WTC11 (cell line): ENCODE results near the gene KIAA0753. TPM values are rescaled to one million over a fixed set of nuclear protein-coding genes. Genes with fewer than 3 reads are reported as not detected.

Experiments
- ATAC-seq: fragments of 200-7000 bp; cut with Tn5 transposase; 2 replicates; pipeline ENCODE4 v1.10.0; 2021; ENCODE audit warnings: mild to moderate bottlenecking, moderate library complexity
- CTCF ChIA-PET: fragments of 300-600 bp; sonication (Branson Sonifier 250); formaldehyde crosslinking; loops from one replicate; lab custom pipeline; 2021; ENCODE audit warnings: antibody characterized with exemption; lab: Charles Lee
- POLR2A ChIA-PET: fragments of 350-600 bp; sonication (Branson Sonifier 250); formaldehyde crosslinking; loops from one replicate; lab custom pipeline; 2021; ENCODE audit warnings: antibody characterized with exemption; lab: Charles Lee
- DNase-seq: peaks from one replicate; pipeline ENCODE4 v3.0.0; 2021; ENCODE audit warnings: low spot score
- H3K27ac Mint-ChIP-seq: 2 replicates; pipeline ENCODE4 v1.8.0; 2021; ENCODE audit warnings: mixed read lengths
- H3K27me3 Mint-ChIP-seq: 2 replicates; pipeline ENCODE4 v1.8.0; 2021; ENCODE audit warnings: low read depth, mild to moderate bottlenecking, moderate library complexity, mixed read lengths
- H3K36me3 Mint-ChIP-seq: 2 replicates; pipeline ENCODE4 v1.8.0; 2021; ENCODE audit warnings: mixed read lengths
- H3K4me1 Mint-ChIP-seq: 2 replicates; pipeline ENCODE4 v1.8.0; 2022; ENCODE audit warnings: mixed read lengths
- H3K4me3 Mint-ChIP-seq: 2 replicates; pipeline ENCODE4 v1.8.0; 2021; ENCODE audit warnings: mild to moderate bottlenecking, moderate library complexity, mixed read lengths
- H3K9me3 Mint-ChIP-seq: 2 replicates; pipeline ENCODE4 v1.8.0; 2021; ENCODE audit warnings: mixed read lengths
- FOXJ3 ChIP-seq: sonication (generic); formaldehyde crosslinking; IDR thresholded peaks from 2 replicates; pipeline ENCODE4 v1.9.0; 2021; ENCODE audit warnings: missing genetic modification reagents, mild to moderate bottlenecking, borderline replicate concordance
- IRF2 ChIP-seq: sonication (generic); formaldehyde crosslinking; IDR thresholded peaks from 2 replicates; pipeline ENCODE4 v1.8.0; 2022; ENCODE audit warnings: low read depth, missing genetic modification reagents, borderline replicate concordance
- JAZF1 ChIP-seq: fragments of 250-450 bp; sonication (Bioruptor Pico); IDR thresholded peaks from 2 replicates; pipeline ENCODE4 v1.9.0; 2021; ENCODE audit warnings: moderate library complexity, mild to moderate bottlenecking, inconsistent platforms
- KAT7 ChIP-seq: sonication (generic); formaldehyde crosslinking; IDR thresholded peaks from 2 replicates; pipeline ENCODE4 v1.8.1; 2023; ENCODE audit warnings: missing genetic modification reagents, mild to moderate bottlenecking, borderline replicate concordance
- OVOL2 ChIP-seq: fragments of 250-450 bp; sonication (Bioruptor Pico); IDR thresholded peaks from 2 replicates; pipeline ENCODE4 v1.9.0; 2021; ENCODE audit warnings: mild to moderate bottlenecking, borderline replicate concordance
- RELA ChIP-seq: sonication (generic); formaldehyde crosslinking; IDR thresholded peaks from 2 replicates; pipeline ENCODE4 v1.8.1; 2022; ENCODE audit warnings: missing genetic modification reagents, mild to moderate bottlenecking, borderline replicate concordance
- SMAD4 ChIP-seq: sonication (generic); formaldehyde crosslinking; IDR thresholded peaks from 2 replicates; pipeline ENCODE4 v1.8.0; 2022; ENCODE audit warnings: mild to moderate bottlenecking, missing genetic modification reagents
- TP53 ChIP-seq: sonication (generic); formaldehyde crosslinking; IDR thresholded peaks from 2 replicates; pipeline ENCODE4 v1.8.1; 2023; ENCODE audit warnings: mild to moderate bottlenecking, missing genetic modification reagents
- ZNF138 ChIP-seq: sonication (generic); formaldehyde crosslinking; conservative IDR thresholded peaks from 2 replicates; pipeline ENCODE4 v1.8.1; 2022; ENCODE audit warnings: mild to moderate bottlenecking, moderate library complexity, missing genetic modification reagents
- ZNF219 ChIP-seq: sonication (generic); formaldehyde crosslinking; IDR thresholded peaks from 2 replicates; pipeline ENCODE4 v1.8.0; 2023; ENCODE audit warnings: missing genetic modification reagents, mild to moderate bottlenecking, borderline replicate concordance
- ZNF396 ChIP-seq: fragments of 250-450 bp; sonication (Bioruptor Pico); IDR thresholded peaks from 2 replicates; pipeline ENCODE4 v1.8.0; 2021; ENCODE audit warnings: mild to moderate bottlenecking, moderate library complexity, borderline replicate concordance
- total RNA-seq: library from RNA; stranded (reverse); gene quantifications from 3 replicates; pipeline ENCODE4 v1.2.3, GENCODE V29; 2021
- TF ChIP-seq, protein P1 (sequence below): sonication (generic); formaldehyde crosslinking; IDR thresholded peaks from 2 replicates; pipeline ENCODE4 v1.8.1; 2023; ENCODE audit warnings: mild to moderate bottlenecking, missing genetic modification reagents, moderate library complexity
- TF ChIP-seq, protein P2 (sequence below): sonication (generic); formaldehyde crosslinking; IDR thresholded peaks from 2 replicates; pipeline ENCODE4 v1.8.0; 2022; ENCODE audit warnings: mild to moderate bottlenecking, missing genetic modification reagents
- TF ChIP-seq, protein P3 (sequence below): fragments of 250-450 bp; sonication (Bioruptor Pico); IDR thresholded peaks from 2 replicates; pipeline ENCODE4 v1.9.0; 2021; ENCODE audit warnings: mild to moderate bottlenecking
- TF ChIP-seq, protein P4 (sequence below): sonication (generic); formaldehyde crosslinking; IDR thresholded peaks from 2 replicates; pipeline ENCODE4 v1.8.1; 2022; ENCODE audit warnings: mild to moderate bottlenecking, moderate library complexity, missing genetic modification reagents
- TF ChIP-seq, protein P5 (sequence below): fragments of 250-450 bp; sonication (Bioruptor Pico); IDR thresholded peaks from 2 replicates; pipeline ENCODE4 v1.9.0; 2021; ENCODE audit warnings: mild to moderate bottlenecking, borderline replicate concordance
- TF ChIP-seq, protein P6 (sequence below): sonication (generic); formaldehyde crosslinking; conservative IDR thresholded peaks from 2 replicates; pipeline ENCODE4 v1.8.1; 2022; ENCODE audit warnings: mild to moderate bottlenecking, missing genetic modification reagents
- TF ChIP-seq, protein P7 (sequence below): sonication (generic); formaldehyde crosslinking; IDR thresholded peaks from 2 replicates; pipeline ENCODE4 v1.8.1; 2023; ENCODE audit warnings: mild to moderate bottlenecking, missing genetic modification reagents, moderate library complexity

KIAA0753 gene
- total RNA-seq, 1 experiment from 2014 or later: 22.8 TPM

DNA sequence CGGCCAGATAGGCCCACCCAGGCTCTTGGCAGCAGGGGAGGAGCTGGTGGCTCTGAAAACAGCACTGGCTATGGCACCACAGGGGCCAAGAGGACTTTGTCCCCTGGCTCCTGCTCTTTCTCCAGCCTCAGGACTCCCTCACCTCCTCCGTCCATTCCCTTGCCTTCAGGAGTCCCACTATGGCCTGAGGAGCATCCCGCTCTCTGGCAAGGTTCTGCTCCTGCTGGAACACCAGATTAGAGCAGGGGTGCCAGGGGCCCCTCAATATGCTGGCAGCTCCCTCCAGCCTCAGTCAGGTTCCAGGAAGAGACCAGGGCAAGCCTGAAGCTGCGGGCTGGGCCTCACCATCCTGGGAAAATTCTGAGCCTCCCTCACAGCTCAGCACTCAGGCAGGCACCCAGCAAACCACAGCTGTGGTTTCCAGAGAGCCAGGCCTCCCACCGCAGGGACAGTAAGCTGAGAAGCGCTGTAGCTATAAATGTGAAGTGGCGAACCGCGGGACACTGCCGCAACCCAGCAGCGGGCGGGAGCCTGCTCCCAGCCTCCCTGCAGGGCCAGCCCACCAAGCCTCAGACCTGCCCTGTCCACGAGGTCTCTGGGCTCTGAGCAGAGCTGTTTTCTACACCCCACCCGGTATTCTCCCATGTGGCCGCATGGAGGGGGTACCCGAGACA is 36.8 kb upstream of the KIAA0753 start:
- Mint-ChIP-seq H3K4me1 (no peaks in the 10 kb centered on the region), H3K27ac (no peak overlapping the region), H3K4me3 (no peak overlapping the region), H3K27me3 (no peaks in the 10 kb centered on the region), H3K9me3 (no peaks in the 10 kb centered on the region), H3K36me3 (no peaks in the 10 kb centered on the region)
- TF ChIP-seq, protein P1, sequence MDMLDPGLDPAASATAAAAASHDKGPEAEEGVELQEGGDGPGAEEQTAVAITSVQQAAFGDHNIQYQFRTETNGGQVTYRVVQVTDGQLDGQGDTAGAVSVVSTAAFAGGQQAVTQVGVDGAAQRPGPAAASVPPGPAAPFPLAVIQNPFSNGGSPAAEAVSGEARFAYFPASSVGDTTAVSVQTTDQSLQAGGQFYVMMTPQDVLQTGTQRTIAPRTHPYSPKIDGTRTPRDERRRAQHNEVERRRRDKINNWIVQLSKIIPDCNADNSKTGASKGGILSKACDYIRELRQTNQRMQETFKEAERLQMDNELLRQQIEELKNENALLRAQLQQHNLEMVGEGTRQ (CRISPR knock-in tag): no peak
- TF ChIP-seq TP53: no peak
- TF ChIP-seq ZNF219 (CRISPR knock-in tag): no peak
- TF ChIP-seq SMAD4: no peak
- TF ChIP-seq, protein P2, sequence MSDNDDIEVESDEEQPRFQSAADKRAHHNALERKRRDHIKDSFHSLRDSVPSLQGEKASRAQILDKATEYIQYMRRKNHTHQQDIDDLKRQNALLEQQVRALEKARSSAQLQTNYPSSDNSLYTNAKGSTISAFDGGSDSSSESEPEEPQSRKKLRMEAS (CRISPR knock-in tag): no peak
- no peak for TF ChIP-seq RELA (CRISPR knock-in tag)
- TF ChIP-seq OVOL2: no peak
- TF ChIP-seq, protein P3, sequence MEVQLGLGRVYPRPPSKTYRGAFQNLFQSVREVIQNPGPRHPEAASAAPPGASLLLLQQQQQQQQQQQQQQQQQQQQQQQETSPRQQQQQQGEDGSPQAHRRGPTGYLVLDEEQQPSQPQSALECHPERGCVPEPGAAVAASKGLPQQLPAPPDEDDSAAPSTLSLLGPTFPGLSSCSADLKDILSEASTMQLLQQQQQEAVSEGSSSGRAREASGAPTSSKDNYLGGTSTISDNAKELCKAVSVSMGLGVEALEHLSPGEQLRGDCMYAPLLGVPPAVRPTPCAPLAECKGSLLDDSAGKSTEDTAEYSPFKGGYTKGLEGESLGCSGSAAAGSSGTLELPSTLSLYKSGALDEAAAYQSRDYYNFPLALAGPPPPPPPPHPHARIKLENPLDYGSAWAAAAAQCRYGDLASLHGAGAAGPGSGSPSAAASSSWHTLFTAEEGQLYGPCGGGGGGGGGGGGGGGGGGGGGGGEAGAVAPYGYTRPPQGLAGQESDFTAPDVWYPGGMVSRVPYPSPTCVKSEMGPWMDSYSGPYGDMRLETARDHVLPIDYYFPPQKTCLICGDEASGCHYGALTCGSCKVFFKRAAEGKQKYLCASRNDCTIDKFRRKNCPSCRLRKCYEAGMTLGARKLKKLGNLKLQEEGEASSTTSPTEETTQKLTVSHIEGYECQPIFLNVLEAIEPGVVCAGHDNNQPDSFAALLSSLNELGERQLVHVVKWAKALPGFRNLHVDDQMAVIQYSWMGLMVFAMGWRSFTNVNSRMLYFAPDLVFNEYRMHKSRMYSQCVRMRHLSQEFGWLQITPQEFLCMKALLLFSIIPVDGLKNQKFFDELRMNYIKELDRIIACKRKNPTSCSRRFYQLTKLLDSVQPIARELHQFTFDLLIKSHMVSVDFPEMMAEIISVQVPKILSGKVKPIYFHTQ (CRISPR knock-in tag): no peak
- no peak for TF ChIP-seq FOXJ3 (CRISPR knock-in tag)
- ChIA-PET CTCF (interaction anchor here (1.0 to 3.1 kb wide), 8 partner anchors 11 to 327 kb away, joined by 3 to 10 read pairs (median 6); partner anchors contain the start of gene SLC13A5), POLR2A (interaction anchor here (1.1 kb wide), 1 partner anchor 37 kb away, joined by 3 read pairs; no protein-coding TSS in a partner anchor)
- no peak for DNase-seq
- no peak for ATAC-seq

DNA sequence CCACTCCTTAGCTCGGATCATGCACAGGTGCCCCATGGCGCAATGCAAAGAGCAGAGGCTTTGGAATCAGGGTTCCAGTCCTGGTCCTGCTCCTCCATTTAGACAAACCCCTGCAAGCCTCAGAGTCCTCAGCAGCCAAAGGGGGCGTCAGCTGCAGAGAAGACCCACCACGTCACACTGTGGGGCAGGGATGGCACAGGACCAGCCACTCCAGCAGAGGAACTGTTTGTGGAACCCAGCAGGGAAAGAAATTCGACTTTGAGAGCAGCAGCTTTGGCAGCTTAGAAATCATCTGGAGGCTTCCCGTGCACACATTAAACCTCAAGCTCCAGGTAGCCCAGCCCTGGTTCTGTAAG is 36.3 kb upstream of the KIAA0753 start:
- ATAC-seq: peak; percentile 32
- H3K27ac Mint-ChIP-seq: no peak overlapping the region
- H3K27me3 Mint-ChIP-seq: no peaks in the 10 kb centered on the region
- DNase-seq: no peak
- TF ChIP-seq KAT7 (no peak), IRF2 (CRISPR knock-in tag) (no peak), ZNF396 (CRISPR knock-in tag) (no peak), JAZF1 (CRISPR knock-in tag) (no peak), ZNF138 (CRISPR knock-in tag) (no peak)
- TF ChIP-seq, protein P4, sequence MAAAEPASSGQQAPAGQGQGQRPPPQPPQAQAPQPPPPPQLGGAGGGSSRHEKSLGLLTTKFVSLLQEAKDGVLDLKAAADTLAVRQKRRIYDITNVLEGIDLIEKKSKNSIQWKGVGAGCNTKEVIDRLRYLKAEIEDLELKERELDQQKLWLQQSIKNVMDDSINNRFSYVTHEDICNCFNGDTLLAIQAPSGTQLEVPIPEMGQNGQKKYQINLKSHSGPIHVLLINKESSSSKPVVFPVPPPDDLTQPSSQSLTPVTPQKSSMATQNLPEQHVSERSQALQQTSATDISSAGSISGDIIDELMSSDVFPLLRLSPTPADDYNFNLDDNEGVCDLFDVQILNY: no peak
- TF ChIP-seq, protein P5, sequence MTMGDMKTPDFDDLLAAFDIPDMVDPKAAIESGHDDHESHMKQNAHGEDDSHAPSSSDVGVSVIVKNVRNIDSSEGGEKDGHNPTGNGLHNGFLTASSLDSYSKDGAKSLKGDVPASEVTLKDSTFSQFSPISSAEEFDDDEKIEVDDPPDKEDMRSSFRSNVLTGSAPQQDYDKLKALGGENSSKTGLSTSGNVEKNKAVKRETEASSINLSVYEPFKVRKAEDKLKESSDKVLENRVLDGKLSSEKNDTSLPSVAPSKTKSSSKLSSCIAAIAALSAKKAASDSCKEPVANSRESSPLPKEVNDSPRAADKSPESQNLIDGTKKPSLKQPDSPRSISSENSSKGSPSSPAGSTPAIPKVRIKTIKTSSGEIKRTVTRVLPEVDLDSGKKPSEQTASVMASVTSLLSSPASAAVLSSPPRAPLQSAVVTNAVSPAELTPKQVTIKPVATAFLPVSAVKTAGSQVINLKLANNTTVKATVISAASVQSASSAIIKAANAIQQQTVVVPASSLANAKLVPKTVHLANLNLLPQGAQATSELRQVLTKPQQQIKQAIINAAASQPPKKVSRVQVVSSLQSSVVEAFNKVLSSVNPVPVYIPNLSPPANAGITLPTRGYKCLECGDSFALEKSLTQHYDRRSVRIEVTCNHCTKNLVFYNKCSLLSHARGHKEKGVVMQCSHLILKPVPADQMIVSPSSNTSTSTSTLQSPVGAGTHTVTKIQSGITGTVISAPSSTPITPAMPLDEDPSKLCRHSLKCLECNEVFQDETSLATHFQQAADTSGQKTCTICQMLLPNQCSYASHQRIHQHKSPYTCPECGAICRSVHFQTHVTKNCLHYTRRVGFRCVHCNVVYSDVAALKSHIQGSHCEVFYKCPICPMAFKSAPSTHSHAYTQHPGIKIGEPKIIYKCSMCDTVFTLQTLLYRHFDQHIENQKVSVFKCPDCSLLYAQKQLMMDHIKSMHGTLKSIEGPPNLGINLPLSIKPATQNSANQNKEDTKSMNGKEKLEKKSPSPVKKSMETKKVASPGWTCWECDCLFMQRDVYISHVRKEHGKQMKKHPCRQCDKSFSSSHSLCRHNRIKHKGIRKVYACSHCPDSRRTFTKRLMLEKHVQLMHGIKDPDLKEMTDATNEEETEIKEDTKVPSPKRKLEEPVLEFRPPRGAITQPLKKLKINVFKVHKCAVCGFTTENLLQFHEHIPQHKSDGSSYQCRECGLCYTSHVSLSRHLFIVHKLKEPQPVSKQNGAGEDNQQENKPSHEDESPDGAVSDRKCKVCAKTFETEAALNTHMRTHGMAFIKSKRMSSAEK (CRISPR knock-in tag): no peak
- TF ChIP-seq, protein P6, sequence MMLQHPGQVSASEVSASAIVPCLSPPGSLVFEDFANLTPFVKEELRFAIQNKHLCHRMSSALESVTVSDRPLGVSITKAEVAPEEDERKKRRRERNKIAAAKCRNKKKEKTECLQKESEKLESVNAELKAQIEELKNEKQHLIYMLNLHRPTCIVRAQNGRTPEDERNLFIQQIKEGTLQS (CRISPR knock-in tag): no peak
- TF ChIP-seq, protein P7, sequence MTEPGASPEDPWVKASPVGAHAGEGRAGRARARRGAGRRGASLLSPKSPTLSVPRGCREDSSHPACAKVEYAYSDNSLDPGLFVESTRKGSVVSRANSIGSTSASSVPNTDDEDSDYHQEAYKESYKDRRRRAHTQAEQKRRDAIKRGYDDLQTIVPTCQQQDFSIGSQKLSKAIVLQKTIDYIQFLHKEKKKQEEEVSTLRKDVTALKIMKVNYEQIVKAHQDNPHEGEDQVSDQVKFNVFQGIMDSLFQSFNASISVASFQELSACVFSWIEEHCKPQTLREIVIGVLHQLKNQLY (CRISPR knock-in tag): no peak
- no peaks in the 10 kb centered on the region for H3K36me3 Mint-ChIP-seq
- no peak overlapping the region for H3K4me3 Mint-ChIP-seq
- no peaks in the 10 kb centered on the region for H3K9me3 Mint-ChIP-seq
- no peaks in the 10 kb centered on the region for H3K4me1 Mint-ChIP-seq
- ChIA-PET CTCF (interaction anchor here (0.8 to 3.1 kb wide), 9 partner anchors 10 to 328 kb away, joined by 3 to 10 read pairs (median 4); partner anchors contain the start of gene SLC13A5), POLR2A (interaction anchor here (1.1 kb wide), 1 partner anchor 37 kb away, joined by 3 read pairs; no protein-coding TSS in a partner anchor)
